Stimulated activated naive B cell treated with anti-CD40 and anti-IgM and Interleukin-4, amounts not matched to agents 10 μg/mL and 1 μg/mL and 100 μg/mL, for 72 hours (primary cell): ENCODE data around the gene WDFY3.

ENCODE experiments used
- ATAC-seq, 2 donors: fragments of 150-1000 bp; cut with Tn5 transposase; replicated peaks; 2 replicates each; pipeline ENCODE4 v1.10.0; 2021; ENCODE audit warnings: moderate library complexity in 1 of 2
- DNase-seq: peaks from one replicate; pipeline ENCODE4 v3.0.0; 2021
- H3K27ac Mint-ChIP-seq: one replicate; pipeline ENCODE4 v1.8.0; 2022; ENCODE audit warnings: mild to moderate bottlenecking, mixed read lengths
- H3K27me3 Mint-ChIP-seq, 2 donors: one replicate each; pipeline ENCODE4 v1.8.0; 2022; ENCODE audit warnings: mixed read lengths in 2 of 2
- H3K36me3 Mint-ChIP-seq, 2 donors: one replicate each; pipeline ENCODE4 v1.8.0; 2022; ENCODE audit warnings: mixed read lengths in 2 of 2, mild to moderate bottlenecking in 1 of 2
- H3K4me1 Mint-ChIP-seq, 2 donors: one replicate each; pipeline ENCODE4 v1.8.0; 2022; ENCODE audit warnings: mixed read lengths in 2 of 2, mild to moderate bottlenecking in 1 of 2
- H3K4me3 Mint-ChIP-seq, 2 donors: one replicate each; pipeline ENCODE4 v1.8.0; 2022; ENCODE audit warnings: mild to moderate bottlenecking in 2 of 2, mixed read lengths in 2 of 2, moderate library complexity in 1 of 2
- H3K9me3 Mint-ChIP-seq, 2 donors: one replicate each; pipeline ENCODE4 v1.8.0; 2022; ENCODE audit warnings: mixed read lengths in 2 of 2, mild to moderate bottlenecking in 1 of 2

Gene WDFY3

GRCh38 chr4:84966382-84967242 is at the start of gene WDFY3:
WDFY3 (minus strand) TSS chr4:84966690; CDS start chr4:84860591, 106,099 bp downstream.
- Mint-ChIP-seq H3K4me1 (peaks cover 10 to 20% of the 10 kb centered on the region in 2 donors), H3K36me3 (peaks cover 2 to 5% of the 10 kb centered on the region in 2 donors), H3K4me3 (peak within 1 kb of the TSS; percentile 90 to 95), H3K9me3 (no peaks in the 10 kb centered on the region), H3K27ac (peak within 1 kb of the TSS; percentile 91), H3K27me3 (peaks cover 32 to 45% of the 10 kb centered on the region in 2 donors)
- peak; percentile 52 to 65 for ATAC-seq
- peak; percentile 4 for DNase-seq

GRCh38 chr4:85005865-85006377 is 39.4 kb upstream of the WDFY3 start:
- ATAC-seq (no peak), DNase-seq (no peak)
- H3K4me3 Mint-ChIP-seq = no peak overlapping the region
- H3K27me3 Mint-ChIP-seq = no peaks in the 10 kb centered on the region
- no peaks in the 10 kb centered on the region for H3K4me1 Mint-ChIP-seq
- no peaks in the 10 kb centered on the region for H3K36me3 Mint-ChIP-seq
- no peak overlapping the region for H3K27ac Mint-ChIP-seq
- no peaks in the 10 kb centered on the region for H3K9me3 Mint-ChIP-seq

GRCh38 chr4:85000343-85000742 is 33.9 kb upstream of the WDFY3 start:
- Mint-ChIP-seq H3K36me3 (no peaks in the 10 kb centered on the region), H3K4me3 (no peak overlapping the region), H3K27ac (no peak overlapping the region), H3K9me3 (no peaks in the 10 kb centered on the region), H3K27me3 (peaks cover 0 to 5% of the 10 kb centered on the region in 2 donors), H3K4me1 (no peaks in the 10 kb centered on the region)
- DNase-seq (no peak), ATAC-seq (no peak)

- DNase-seq = no peak
- no peaks in the 10 kb centered on the region for H3K9me3 Mint-ChIP-seq
- H3K4me3 Mint-ChIP-seq = no peak overlapping the region
- no peaks in the 10 kb centered on the region for H3K4me1 Mint-ChIP-seq
- ATAC-seq = no peak
- no peaks in the 10 kb centered on the region for H3K36me3 Mint-ChIP-seq
- H3K27me3 Mint-ChIP-seq = peaks cover 0 to 5% of the 10 kb centered on the region in 2 donors
- H3K27ac Mint-ChIP-seq = no peak overlapping the region
Measured at GRCh38 chr4:84995386-84995785, 28.9 kb upstream of the WDFY3 start.

GRCh38 chr4:84994280-84994679 is 27.8 kb upstream of the WDFY3 start:
- no peaks in the 10 kb centered on the region for H3K4me1 Mint-ChIP-seq
- peaks cover 0 to 5% of the 10 kb centered on the region in 2 donors for H3K27me3 Mint-ChIP-seq
- ATAC-seq (no peak), DNase-seq (no peak)
- H3K9me3 Mint-ChIP-seq = no peaks in the 10 kb centered on the region
- no peaks in the 10 kb centered on the region for H3K36me3 Mint-ChIP-seq
- H3K4me3 Mint-ChIP-seq = no peak overlapping the region
- H3K27ac Mint-ChIP-seq = no peak overlapping the region

- Mint-ChIP-seq H3K36me3 (no peaks in the 10 kb centered on the region), H3K9me3 (peaks cover 0 to 6% of the 10 kb centered on the region in 2 donors), H3K4me3 (no peak overlapping the region), H3K27ac (no peak overlapping the region), H3K27me3 (peaks cover 0 to 8% of the 10 kb centered on the region in 2 donors), H3K4me1 (no peaks in the 10 kb centered on the region)
- no peak for ATAC-seq
- DNase-seq = no peak
Measured at GRCh38 chr4:84985952-84986351, 19.5 kb upstream of the WDFY3 start.

- peaks cover 11 to 12% of the 10 kb centered on the region in 2 donors for H3K27me3 Mint-ChIP-seq
- ATAC-seq (no peak), DNase-seq (no peak)
- no peaks in the 10 kb centered on the region for H3K4me1 Mint-ChIP-seq
- H3K4me3 Mint-ChIP-seq = no peak overlapping the region
- no peaks in the 10 kb centered on the region for H3K36me3 Mint-ChIP-seq
- no peak overlapping the region for H3K27ac Mint-ChIP-seq
- H3K9me3 Mint-ChIP-seq = peaks cover 0 to 3% of the 10 kb centered on the region in 2 donors
Measured at GRCh38 chr4:84977396-84977795, 10.9 kb upstream of the WDFY3 start.

- no peaks in the 10 kb centered on the region for H3K9me3 Mint-ChIP-seq
- H3K27ac Mint-ChIP-seq = no peak overlapping the region
- ATAC-seq = no peak
- H3K4me3 Mint-ChIP-seq = no peak overlapping the region
- no peaks in the 10 kb centered on the region for H3K4me1 Mint-ChIP-seq
- H3K27me3 Mint-ChIP-seq = peaks cover 14 to 16% of the 10 kb centered on the region in 2 donors
- no peaks in the 10 kb centered on the region for H3K36me3 Mint-ChIP-seq
- no peak for DNase-seq
Measured at GRCh38 chr4:84973856-84974255, 7.4 kb upstream of the WDFY3 start.

- no peak overlapping the region for H3K4me3 Mint-ChIP-seq
- no peaks in the 10 kb centered on the region for H3K9me3 Mint-ChIP-seq
- ATAC-seq (peak; percentile 48 to 59), DNase-seq (no peak)
- peaks cover 1 to 4% of the 10 kb centered on the region in 2 donors for H3K36me3 Mint-ChIP-seq
- peaks cover 26 to 30% of the 10 kb centered on the region in 2 donors for H3K27me3 Mint-ChIP-seq
- H3K4me1 Mint-ChIP-seq = peaks cover 9 to 12% of the 10 kb centered on the region in 2 donors
- H3K27ac Mint-ChIP-seq = no peak overlapping the region
Measured at GRCh38 chr4:84971319-84971932, 4.9 kb upstream of the WDFY3 start.

- H3K27ac Mint-ChIP-seq = no peak overlapping the region
- DNase-seq (no peak), ATAC-seq (no peak)
- peaks cover 10 to 20% of the 10 kb centered on the region in 2 donors for H3K4me1 Mint-ChIP-seq
- H3K36me3 Mint-ChIP-seq = peaks cover 2 to 5% of the 10 kb centered on the region in 2 donors
- H3K4me3 Mint-ChIP-seq = no peak overlapping the region
- peaks cover 31 to 41% of the 10 kb centered on the region in 2 donors for H3K27me3 Mint-ChIP-seq
- no peaks in the 10 kb centered on the region for H3K9me3 Mint-ChIP-seq
Measured at GRCh38 chr4:84968925-84969324, 2.4 kb upstream of the WDFY3 start.

- Mint-ChIP-seq H3K27ac (peak overlapping the region; percentile 91), H3K4me3 (peak overlapping the region; percentile 90 to 95)
- no peak for ATAC-seq
Measured at GRCh38 chr4:84967243-84967690, 777 bp upstream of the WDFY3 start.

GRCh38 chr4:84965553-84966381 is 723 bp downstream of the WDFY3 start:
- peak; percentile 1 for DNase-seq
- peaks cover 2 to 5% of the 10 kb centered on the region in 2 donors for H3K36me3 Mint-ChIP-seq
- peaks cover 10 to 20% of the 10 kb centered on the region in 2 donors for H3K4me1 Mint-ChIP-seq
- no peaks in the 10 kb centered on the region for H3K9me3 Mint-ChIP-seq
- H3K4me3 Mint-ChIP-seq = peak overlapping the region; percentile 51 to 66
- peak; percentile 44 for ATAC-seq
- peak overlapping the region; percentile 51 for H3K27ac Mint-ChIP-seq
- H3K27me3 Mint-ChIP-seq = peaks cover 32 to 45% of the 10 kb centered on the region in 2 donors

More at GRCh38 chr4:84967243-84967690, 777 bp upstream of the WDFY3 start:
- no peak for DNase-seq
- Mint-ChIP-seq H3K9me3 (no peaks in the 10 kb centered on the region), H3K4me1 (peaks cover 10 to 20% of the 10 kb centered on the region in 2 donors), H3K27me3 (peaks cover 29 to 45% of the 10 kb centered on the region in 2 donors), H3K36me3 (peaks cover 2 to 5% of the 10 kb centered on the region in 2 donors)

- H3K36me3 Mint-ChIP-seq = peaks cover 2 to 5% of the 10 kb centered on the region in 2 donors
- DNase-seq (no peak), ATAC-seq (no peak)
- H3K9me3 Mint-ChIP-seq = no peaks in the 10 kb centered on the region
- H3K27ac Mint-ChIP-seq = peak overlapping the region; percentile 51
- H3K4me1 Mint-ChIP-seq = peaks cover 10 to 20% of the 10 kb centered on the region in 2 donors
- H3K4me3 Mint-ChIP-seq = peak overlapping the region; percentile 51 to 66
- peaks cover 32 to 49% of the 10 kb centered on the region in 2 donors for H3K27me3 Mint-ChIP-seq
Measured at GRCh38 chr4:84964995-84965552, 1.4 kb downstream of the WDFY3 start.
